ENCODE data around the gene ENO3. TPM values are rescaled to one million over a fixed set of nuclear protein-coding genes. Genes with fewer than 3 reads are reported as not detected.
"Not testable (repeated sequence)": the region's sequence is repeated elsewhere in the genome, so short reads cannot be mapped to it uniquely, and the experiment has no call there.

Gene ENO3
- total RNA-seq, 2 experiments from 2014 or later, result 31.3 to 34.0 TPM

- ATAC-seq, result no peak
- Mint-ChIP-seq H3K9me3 (no peaks in the 10 kb centered on the region), H3K4me1 (ENCODE audit: low read depth) (no peaks in the 10 kb centered on the region), H3K27ac (no peak overlapping the region), H3K36me3 (ENCODE audit: low read depth) (no peaks in the 10 kb centered on the region), H3K4me3 (no peak overlapping the region), H3K27me3 (no peaks in the 10 kb centered on the region)
- POLR2A ChIA-PET, result interaction anchor here (1.1 to 3.4 kb wide), 2 partner anchors 18 to 46 kb away, joined by 3 to 19 read pairs; partner anchors contain the start of genes RNF167, SLC25A11 and SPAG7
- DNase-seq, result no peak
- intact Hi-C loops (cut with micrococcal nuclease), result no loop called here
- no peak for TF ChIP-seq CTCF (IDR thresholded peaks at IDR 0.05)
- CTCF ChIA-PET, result interaction anchor here (1.6 to 2.1 kb wide), 2 partner anchors 11 to 17 kb away, joined by 7 to 9 read pairs; partner anchors contain the start of gene CHRNE
Observed at GRCh38 chr17:4920351-4921048, 30.4 kb upstream of the ENO3 start.

- no peak for ATAC-seq
- Mint-ChIP-seq H3K4me3 (no peak overlapping the region), H3K9me3 (no peaks in the 10 kb centered on the region), H3K36me3 (ENCODE audit: low read depth) (no peaks in the 10 kb centered on the region), H3K27ac (no peak overlapping the region), H3K27me3 (no peaks in the 10 kb centered on the region), H3K4me1 (ENCODE audit: low read depth) (no peaks in the 10 kb centered on the region)
- TF ChIP-seq CTCF (IDR thresholded peaks at IDR 0.05), result no peak
- intact Hi-C loops (cut with micrococcal nuclease), result no loop called here
- ChIA-PET POLR2A (interaction anchor here (3.4 kb wide), 1 partner anchor 17 kb away, joined by 19 read pairs; the partner anchor contains the start of genes RNF167 and SLC25A11), CTCF (interaction anchor here (0.6 kb wide), 1 partner anchor 14 kb away, joined by 3 read pairs; no protein-coding TSS in a partner anchor)
- DNase-seq, result no peak
Observed at GRCh38 chr17:4921320-4921719, 29.6 kb upstream of the ENO3 start.

GRCh38 chr17:4926577-4927335, 24.2 kb upstream of the ENO3 start:
- H3K27me3 Mint-ChIP-seq; ATAC-seq; H3K9me3 Mint-ChIP-seq; H3K4me3 Mint-ChIP-seq; DNase-seq; H3K4me1 Mint-ChIP-seq (ENCODE audit: low read depth); intact Hi-C loops (cut with micrococcal nuclease); H3K27ac Mint-ChIP-seq: not testable (repeated sequence)
- H3K36me3 Mint-ChIP-seq (ENCODE audit: low read depth), result peaks cover 12% of the 10 kb centered on the region
- CTCF ChIA-PET, result interaction anchor here (1.8 kb wide), 1 partner anchor 17 kb away, joined by 4 read pairs; no protein-coding TSS in a partner anchor
- POLR2A ChIA-PET, result interaction anchor here (1.5 kb wide), 1 partner anchor 13 kb away, joined by 7 read pairs; the partner anchor contains the start of genes RNF167 and SLC25A11

GRCh38 chr17:4928881-4929280, 22.0 kb upstream of the ENO3 start:
- Mint-ChIP-seq H3K9me3 (no peaks in the 10 kb centered on the region), H3K4me1 (ENCODE audit: low read depth) (peaks cover 4% of the 10 kb centered on the region), H3K36me3 (ENCODE audit: low read depth) (peaks cover 14% of the 10 kb centered on the region), H3K27ac (no peak overlapping the region), H3K4me3 (no peak overlapping the region), H3K27me3 (no peaks in the 10 kb centered on the region)
- ChIA-PET CTCF (interaction anchor here (1.0 kb wide), 1 partner anchor 26 kb away, joined by 3 read pairs; the partner anchor contains the start of gene CHRNE), POLR2A (interaction anchor here (2.9 kb wide), 1 partner anchor 10 kb away, joined by 10 read pairs; the partner anchor contains the start of genes RNF167 and SLC25A11)
- ATAC-seq (no peak), DNase-seq (no peak)
- no peak for TF ChIP-seq CTCF (IDR thresholded peaks at IDR 0.05)
- intact Hi-C loops (cut with micrococcal nuclease), result no loop called here

DNA sequence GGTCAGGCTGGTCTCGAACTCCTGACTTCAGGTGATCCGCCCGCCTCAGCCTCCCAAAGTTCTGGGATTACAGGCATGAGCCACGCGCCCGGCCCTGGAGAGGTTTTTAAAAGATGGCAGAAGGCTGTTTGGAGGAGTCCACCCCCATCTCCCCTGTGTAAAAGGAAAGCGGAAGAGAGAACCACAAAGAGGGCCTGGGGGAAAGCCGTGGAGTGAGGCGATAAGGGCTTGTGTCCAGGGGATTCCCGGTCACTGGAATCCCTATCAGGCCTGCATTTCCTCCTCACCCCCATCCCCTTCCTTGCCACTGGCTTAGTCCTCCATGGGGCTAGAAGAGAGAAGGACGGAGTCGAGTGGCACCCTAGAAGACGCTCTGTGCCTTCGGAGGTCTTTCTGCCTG, 19.0 kb upstream of the ENO3 start, which contains the start of gene GP1BA:
Gene GP1BA (plus strand): TSS at position 315 of the 400 bp plus-strand sequence. CDS start 328 bp downstream, outside the sequence.
- Mint-ChIP-seq H3K36me3 (ENCODE audit: low read depth) (peaks cover 28% of the 10 kb centered on the region), H3K27ac (no peak within 1 kb of the TSS), H3K27me3 (no peaks in the 10 kb centered on the region), H3K9me3 (no peaks in the 10 kb centered on the region), H3K4me1 (ENCODE audit: low read depth) (peaks cover 19% of the 10 kb centered on the region), H3K4me3 (no peak within 1 kb of the TSS)
- CTCF ChIA-PET, result interaction anchor here (1.0 kb wide), 1 partner anchor 29 kb away, joined by 4 read pairs; the partner anchor contains the start of gene CHRNE
- intact Hi-C loops (cut with micrococcal nuclease), result no loop called here
- DNase-seq (no peak), ATAC-seq (no peak)
- TF ChIP-seq CTCF (IDR thresholded peaks at IDR 0.05), result no peak
- POLR2A ChIA-PET, result no interaction called here
